ENCODE data around the gene TPRX1. TPM values are rescaled to one million over a fixed set of nuclear protein-coding genes. Genes with fewer than 3 reads are reported as not detected.
"Not testable (repeated sequence)": the region's sequence is repeated elsewhere in the genome, so short reads cannot be mapped to it uniquely, and the experiment has no call there.

TPRX1 gene
- total RNA-seq, 2 experiments from 2014 or later: not detected

GRCh38 chr19:47806435-47806834 lies 2.1 kb upstream of the TPRX1 start:
- intact Hi-C loops (cut with micrococcal nuclease; ENCODE audit: unreplicated experiment): no loop called here
- no TSS peak for BruUV-seq (replicated peaks)
- no peak for DNase-seq (ENCODE audit: low spot score)
- Histone ChIP-seq H3K4me2 (ENCODE audit: low read length) (no peak overlapping the region), H3K4me3 (ENCODE audit: low read depth, low read length, poor library complexity, severe bottlenecking) (no peak overlapping the region), H3K9me2 (ENCODE audit: insufficient read depth, low read length) (no peaks in the 10 kb centered on the region), H3K27ac (ENCODE audit: low read depth, low read length, poor library complexity, severe bottlenecking) (no peak overlapping the region), H2AFZ (ENCODE audit: low read length) (no peak overlapping the region), H4K20me1 (ENCODE audit: insufficient read depth, low read length) (no peaks in the 10 kb centered on the region), H3K36me3 (ENCODE audit: insufficient read depth, low read length) (no peaks in the 10 kb centered on the region), H3K9me3 (ENCODE audit: low read length) (no peaks in the 10 kb centered on the region), H3K4me1 (ENCODE audit: insufficient read depth, low read length, poor library complexity, severe bottlenecking) (no peaks in the 10 kb centered on the region), H3K79me2 (ENCODE audit: insufficient read depth, low read depth, low read length) (no peaks in the 10 kb centered on the region)
- POLR2A ChIA-PET: no interaction called here
- TF ChIP-seq EZH2phosphoT487 (IDR thresholded peaks at IDR 0.05; ENCODE audit: borderline replicate concordance, low read depth, low read length): no peak
- no peak for TF ChIP-seq CTCF (conservative IDR thresholded peaks at IDR 0.05; ENCODE audit: low read length)
- CTCF ChIA-PET (ENCODE audit: unreplicated experiment): no interaction called here

DNA sequence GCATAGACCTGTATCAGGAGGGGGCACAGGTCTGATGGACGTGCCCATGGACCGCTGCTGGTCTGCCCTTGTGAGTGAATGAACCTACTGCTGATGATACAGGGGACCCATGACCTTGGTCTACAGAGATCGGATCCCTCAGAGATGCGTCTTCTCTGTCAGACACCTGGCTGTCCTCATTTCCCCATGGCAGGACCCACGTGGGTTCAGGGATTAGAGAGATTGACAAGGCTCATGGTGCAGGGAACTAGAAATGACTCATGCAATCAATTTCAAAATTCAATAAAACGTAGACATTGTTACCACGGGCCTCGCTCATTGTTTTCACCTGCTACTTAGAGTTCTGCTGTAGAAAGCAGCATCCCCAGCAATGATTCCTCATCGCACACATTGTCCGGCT lies 962 bp upstream of the TPRX1 start:
- POLR2A ChIA-PET: no interaction called here
- TF ChIP-seq CTCF (conservative IDR thresholded peaks at IDR 0.05; ENCODE audit: low read length): no peak
- no peak for TF ChIP-seq EZH2phosphoT487 (IDR thresholded peaks at IDR 0.05; ENCODE audit: borderline replicate concordance, low read depth, low read length)

GRCh38 chr19:47803671-47804070 lies 680 bp downstream of the TPRX1 start:
- H3K4me1 ChIP-seq (ENCODE audit: insufficient read depth, low read length, poor library complexity, severe bottlenecking); H2AFZ ChIP-seq (ENCODE audit: low read length); H3K79me2 ChIP-seq (ENCODE audit: insufficient read depth, low read depth, low read length); BruUV-seq (replicated peaks); CTCF ChIA-PET (ENCODE audit: unreplicated experiment); intact Hi-C loops (cut with micrococcal nuclease; ENCODE audit: unreplicated experiment); H3K27ac ChIP-seq (ENCODE audit: low read depth, low read length, poor library complexity, severe bottlenecking); H3K9me3 ChIP-seq (ENCODE audit: low read length); POLR2A ChIA-PET; H3K9me2 ChIP-seq (ENCODE audit: insufficient read depth, low read length); H3K4me3 ChIP-seq (ENCODE audit: low read depth, low read length, poor library complexity, severe bottlenecking); H3K4me2 ChIP-seq (ENCODE audit: low read length); H4K20me1 ChIP-seq (ENCODE audit: insufficient read depth, low read length); H3K36me3 ChIP-seq (ENCODE audit: insufficient read depth, low read length); DNase-seq (ENCODE audit: low spot score): not testable (repeated sequence)

More for the DNA sequence above, 962 bp upstream of the TPRX1 start:
- H3K4me1 ChIP-seq (ENCODE audit: insufficient read depth, low read length, poor library complexity, severe bottlenecking): no peaks in the 10 kb centered on the region
- H4K20me1 ChIP-seq (ENCODE audit: insufficient read depth, low read length): no peaks in the 10 kb centered on the region
- H3K36me3 ChIP-seq (ENCODE audit: insufficient read depth, low read length): no peaks in the 10 kb centered on the region
- no peak for DNase-seq (ENCODE audit: low spot score)
- H3K9me3 ChIP-seq (ENCODE audit: low read length): no peaks in the 10 kb centered on the region
- H3K9me2 ChIP-seq (ENCODE audit: insufficient read depth, low read length): no peaks in the 10 kb centered on the region
- no TSS peak for BruUV-seq (replicated peaks)
- H3K79me2 ChIP-seq (ENCODE audit: insufficient read depth, low read depth, low read length): no peaks in the 10 kb centered on the region
- H3K27ac ChIP-seq (ENCODE audit: low read depth, low read length, poor library complexity, severe bottlenecking): no peak overlapping the region
- CTCF ChIA-PET (ENCODE audit: unreplicated experiment): no interaction called here
- H3K4me3 ChIP-seq (ENCODE audit: low read depth, low read length, poor library complexity, severe bottlenecking): no peak overlapping the region
- H3K4me2 ChIP-seq (ENCODE audit: low read length): no peak overlapping the region
- intact Hi-C loops (cut with micrococcal nuclease; ENCODE audit: unreplicated experiment): no loop called here
- H2AFZ ChIP-seq (ENCODE audit: low read length): no peak overlapping the region

DNA sequence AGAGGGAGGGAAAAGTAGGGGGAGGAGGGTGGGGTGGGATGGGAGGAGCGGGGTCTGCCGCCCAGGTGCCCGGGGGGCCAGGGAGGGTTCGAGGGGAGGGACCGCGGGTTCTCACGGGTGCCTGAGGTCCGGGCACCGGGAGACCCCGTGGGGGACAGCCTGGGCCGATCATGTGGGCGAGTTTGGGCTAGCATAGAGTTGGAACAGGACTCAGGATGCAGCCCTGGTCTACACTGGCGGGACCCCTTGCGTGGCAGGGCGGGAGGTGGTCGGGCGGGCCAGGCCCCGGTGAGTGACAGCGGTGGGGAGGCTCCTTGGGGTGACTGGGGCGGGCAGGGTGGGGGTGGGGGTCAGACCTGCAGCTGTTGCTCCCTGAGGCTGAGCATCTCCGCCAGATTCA lies 1.2 kb downstream of the TPRX1 start:
- CTCF ChIA-PET (ENCODE audit: unreplicated experiment); POLR2A ChIA-PET; BruUV-seq (replicated peaks): not testable (repeated sequence)

More for the DNA sequence above, 1.2 kb downstream of the TPRX1 start:
- H3K4me2 ChIP-seq (ENCODE audit: low read length); H3K36me3 ChIP-seq (ENCODE audit: insufficient read depth, low read length); H3K4me1 ChIP-seq (ENCODE audit: insufficient read depth, low read length, poor library complexity, severe bottlenecking); H3K9me2 ChIP-seq (ENCODE audit: insufficient read depth, low read length); intact Hi-C loops (cut with micrococcal nuclease; ENCODE audit: unreplicated experiment); DNase-seq (ENCODE audit: low spot score); H3K79me2 ChIP-seq (ENCODE audit: insufficient read depth, low read depth, low read length); H4K20me1 ChIP-seq (ENCODE audit: insufficient read depth, low read length); H3K4me3 ChIP-seq (ENCODE audit: low read depth, low read length, poor library complexity, severe bottlenecking); H3K27ac ChIP-seq (ENCODE audit: low read depth, low read length, poor library complexity, severe bottlenecking); H2AFZ ChIP-seq (ENCODE audit: low read length); H3K9me3 ChIP-seq (ENCODE audit: low read length): not testable (repeated sequence)
